DMS53 treated with DMSO at 0.1 percent for 48 hours (cell line): Measurements from ENCODE around the gene RELCH.
"Not testable (repeated sequence)": the region's sequence is repeated elsewhere in the genome, so short reads cannot be mapped to it uniquely, and the experiment has no call there.

Experiments
- DNase-seq: peaks from one replicate; lab custom pipeline; 2025; ENCODE audit not compliant: unreplicated experiment; lab: John Stamatoyannopoulos, UW

Gene RELCH, protein sequence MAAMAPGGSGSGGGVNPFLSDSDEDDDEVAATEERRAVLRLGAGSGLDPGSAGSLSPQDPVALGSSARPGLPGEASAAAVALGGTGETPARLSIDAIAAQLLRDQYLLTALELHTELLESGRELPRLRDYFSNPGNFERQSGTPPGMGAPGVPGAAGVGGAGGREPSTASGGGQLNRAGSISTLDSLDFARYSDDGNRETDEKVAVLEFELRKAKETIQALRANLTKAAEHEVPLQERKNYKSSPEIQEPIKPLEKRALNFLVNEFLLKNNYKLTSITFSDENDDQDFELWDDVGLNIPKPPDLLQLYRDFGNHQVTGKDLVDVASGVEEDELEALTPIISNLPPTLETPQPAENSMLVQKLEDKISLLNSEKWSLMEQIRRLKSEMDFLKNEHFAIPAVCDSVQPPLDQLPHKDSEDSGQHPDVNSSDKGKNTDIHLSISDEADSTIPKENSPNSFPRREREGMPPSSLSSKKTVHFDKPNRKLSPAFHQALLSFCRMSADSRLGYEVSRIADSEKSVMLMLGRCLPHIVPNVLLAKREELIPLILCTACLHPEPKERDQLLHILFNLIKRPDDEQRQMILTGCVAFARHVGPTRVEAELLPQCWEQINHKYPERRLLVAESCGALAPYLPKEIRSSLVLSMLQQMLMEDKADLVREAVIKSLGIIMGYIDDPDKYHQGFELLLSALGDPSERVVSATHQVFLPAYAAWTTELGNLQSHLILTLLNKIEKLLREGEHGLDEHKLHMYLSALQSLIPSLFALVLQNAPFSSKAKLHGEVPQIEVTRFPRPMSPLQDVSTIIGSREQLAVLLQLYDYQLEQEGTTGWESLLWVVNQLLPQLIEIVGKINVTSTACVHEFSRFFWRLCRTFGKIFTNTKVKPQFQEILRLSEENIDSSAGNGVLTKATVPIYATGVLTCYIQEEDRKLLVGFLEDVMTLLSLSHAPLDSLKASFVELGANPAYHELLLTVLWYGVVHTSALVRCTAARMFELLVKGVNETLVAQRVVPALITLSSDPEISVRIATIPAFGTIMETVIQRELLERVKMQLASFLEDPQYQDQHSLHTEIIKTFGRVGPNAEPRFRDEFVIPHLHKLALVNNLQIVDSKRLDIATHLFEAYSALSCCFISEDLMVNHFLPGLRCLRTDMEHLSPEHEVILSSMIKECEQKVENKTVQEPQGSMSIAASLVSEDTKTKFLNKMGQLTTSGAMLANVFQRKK

DNA sequence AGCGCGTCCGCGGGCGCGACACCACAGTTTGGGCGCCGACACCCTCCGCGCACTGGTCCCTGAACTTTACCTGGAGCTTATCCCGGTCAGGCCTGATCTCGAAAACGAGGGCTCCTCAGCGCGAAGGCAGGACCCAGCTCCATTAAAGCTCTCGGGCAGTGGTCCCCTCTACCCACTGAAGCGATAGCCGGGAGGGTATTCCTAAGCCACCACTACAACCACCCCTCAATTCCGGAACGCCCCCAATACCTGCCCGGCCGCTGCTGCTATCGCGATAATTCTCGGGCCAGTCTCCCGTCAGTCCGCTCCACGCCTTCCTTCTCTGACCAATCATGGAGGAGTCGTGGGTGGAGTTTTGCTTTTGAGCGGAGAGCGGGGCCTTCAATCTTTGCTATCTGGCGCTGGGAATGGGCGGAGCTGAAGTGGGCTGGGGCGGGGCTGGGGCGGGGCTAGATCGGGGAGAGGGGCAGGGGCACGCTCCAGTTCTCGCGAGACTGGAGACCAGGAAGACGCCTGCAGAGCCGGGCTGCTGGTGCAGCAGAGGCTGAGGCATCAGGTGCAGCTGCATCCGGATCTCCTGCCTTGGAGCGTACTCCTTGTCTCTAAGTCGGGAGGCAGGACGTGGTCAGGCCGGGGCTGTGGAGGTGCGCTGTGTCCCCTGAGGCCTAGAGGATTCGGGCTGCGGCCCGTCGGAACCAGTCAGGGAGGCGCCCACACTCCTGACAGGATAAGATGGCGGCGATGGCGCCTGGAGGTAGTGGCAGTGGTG, at the start of gene RELCH, which contains the start of gene PIGN:
TSS of gene RELCH (plus strand) at position 482 of the 769 bp plus-strand sequence. CDS start at position 733, 251 bp downstream.
TSS of gene PIGN (minus strand) at position 283 of the 769 bp plus-strand sequence. CDS start 25,703 bp downstream, outside the sequence.
- DNase-seq = peak; percentile 99

DNA sequence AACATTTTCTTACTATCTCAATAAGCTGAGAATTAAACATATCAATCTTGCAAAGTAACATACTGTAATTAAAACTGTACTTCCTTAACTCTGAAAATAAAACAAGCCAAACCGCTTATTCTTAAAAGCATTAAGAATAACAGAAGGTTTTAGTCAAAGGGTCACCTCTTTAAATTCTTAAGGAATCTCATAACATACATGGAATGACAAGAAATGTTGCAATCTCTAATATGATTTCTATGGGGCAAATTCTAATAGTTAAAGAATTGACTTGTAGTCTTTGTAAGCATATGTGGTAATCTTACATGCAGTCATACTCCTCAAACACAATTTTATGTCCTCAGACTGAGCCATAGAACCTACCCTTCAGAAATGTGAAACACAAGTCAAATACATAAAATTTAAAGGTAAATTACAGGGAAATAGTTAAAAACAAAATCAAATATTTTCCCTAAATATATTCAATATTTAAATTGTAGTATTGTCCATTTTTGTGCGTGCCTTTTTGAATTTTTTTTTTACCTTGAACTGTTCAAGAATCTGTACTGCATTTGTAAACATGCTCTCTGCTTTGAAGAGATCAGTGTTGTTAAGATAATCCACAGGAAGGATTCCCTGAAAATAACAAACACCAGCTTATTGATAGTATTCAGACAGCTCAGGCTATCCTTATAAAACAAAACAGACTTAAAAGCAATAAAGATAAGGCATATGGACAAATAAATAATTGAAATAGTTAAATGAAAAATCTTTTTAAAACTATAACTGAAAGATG, 48.4 kb upstream of the RELCH start:
- DNase-seq = no peak

DNA sequence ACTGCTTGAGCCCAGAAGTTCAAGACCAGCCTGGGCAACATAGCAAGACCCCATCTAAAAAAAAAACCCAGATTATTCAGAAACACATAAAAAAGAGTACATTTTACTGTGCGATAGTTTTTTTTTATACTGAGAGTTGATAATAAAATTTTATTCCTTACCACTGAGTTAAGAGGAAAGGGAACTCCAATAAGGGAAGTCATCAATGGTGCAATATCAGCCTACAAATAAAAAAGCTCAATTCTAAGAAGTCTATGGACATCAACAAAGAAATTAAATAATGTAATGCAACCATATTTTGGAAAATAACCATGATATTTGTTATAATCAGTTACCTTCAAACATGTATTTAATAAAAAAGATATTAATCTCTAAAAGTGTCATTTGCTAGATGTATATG, 46.8 kb upstream of the RELCH start:
- no peak for DNase-seq

DNA sequence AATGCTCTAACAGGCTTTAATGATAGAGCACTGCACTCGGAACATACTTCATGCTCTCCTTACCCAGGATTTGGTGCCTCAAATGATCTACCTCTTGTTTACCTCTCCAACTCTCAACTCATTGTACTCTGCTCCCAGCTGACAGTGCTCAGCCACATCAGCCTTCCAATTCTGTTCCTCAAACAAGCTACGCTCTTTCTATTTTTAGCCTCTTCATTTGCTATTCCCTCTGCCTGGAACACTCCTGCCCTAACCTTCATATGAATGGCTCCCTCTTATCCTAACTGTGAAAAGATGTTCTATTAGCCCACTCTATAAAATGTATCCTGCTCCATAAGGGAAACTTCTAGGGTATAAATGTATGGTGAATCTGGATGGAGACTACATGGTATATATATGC, 42.7 kb upstream of the RELCH start:
- DNase-seq = no peak

DNA sequence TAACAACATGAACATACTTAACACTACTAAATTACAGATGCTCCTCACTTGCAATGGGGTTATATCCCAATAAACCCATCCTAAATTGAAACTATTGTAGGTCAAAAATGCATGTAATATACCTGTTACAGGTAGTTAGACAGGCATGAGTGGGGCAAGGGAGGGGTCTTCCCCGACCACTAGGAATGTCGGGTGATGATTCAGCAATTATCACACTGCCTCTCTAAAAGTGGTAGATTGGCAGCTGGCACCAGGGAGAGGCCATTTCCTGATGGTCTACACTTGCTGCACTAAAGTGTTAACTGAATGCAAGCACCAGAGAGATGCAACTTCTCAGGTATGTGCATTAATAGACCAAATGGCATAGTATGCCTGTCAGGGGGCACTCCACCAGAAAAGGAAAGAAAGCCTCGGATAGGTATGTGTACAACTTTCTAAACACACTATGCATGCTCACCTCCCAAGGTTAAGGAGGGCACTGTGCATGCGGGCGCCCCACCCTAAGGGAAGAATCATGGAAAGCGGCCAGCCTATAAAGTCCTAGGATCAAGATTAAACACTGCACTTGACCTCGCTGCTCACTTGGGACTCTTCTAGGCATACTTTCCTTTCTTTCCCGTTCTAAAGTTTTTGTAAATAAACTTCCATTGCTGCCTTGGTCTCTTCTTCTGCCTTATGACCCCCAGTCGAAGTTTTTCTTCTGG, 35.8 kb upstream of the RELCH start:
- DNase-seq = no peak

DNA sequence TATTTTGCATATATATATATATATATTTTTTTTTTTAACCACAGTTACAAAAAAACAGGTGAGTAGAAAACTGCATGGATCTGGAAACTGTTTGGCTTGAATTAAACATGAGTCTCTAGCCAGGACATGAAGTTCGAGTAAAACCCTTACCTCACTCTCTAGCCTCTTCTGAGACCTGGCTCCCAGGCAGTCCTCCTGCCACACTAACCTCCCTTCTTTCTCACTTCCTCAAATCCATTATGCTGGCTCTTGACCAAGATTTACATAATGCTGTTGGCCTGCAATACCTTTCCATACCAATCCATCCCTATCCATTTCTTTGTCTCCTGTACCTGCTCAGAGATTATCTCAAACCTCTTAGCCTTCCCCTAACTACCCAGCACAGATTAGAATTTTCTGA, 34.2 kb upstream of the RELCH start:
- no peak for DNase-seq

DNA sequence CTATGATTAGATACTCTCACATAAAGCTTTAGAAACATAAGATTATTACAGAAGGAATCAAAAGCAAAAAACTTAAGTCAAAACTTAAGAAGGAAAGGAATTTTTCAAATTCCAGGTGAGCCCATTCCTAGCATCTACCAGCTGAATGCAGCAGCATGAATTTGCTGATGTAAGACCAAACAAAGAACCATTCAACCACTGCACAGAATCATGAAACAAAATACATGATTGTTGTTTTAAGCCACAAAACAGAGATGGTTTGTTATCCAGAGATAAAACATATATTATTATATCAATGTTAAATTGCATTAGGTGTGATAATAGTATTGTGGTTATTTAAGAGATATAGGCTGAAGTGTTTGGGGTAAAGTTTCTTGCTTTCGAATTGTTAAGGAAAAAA, 29.2 kb upstream of the RELCH start:
- no peak for DNase-seq

DNA sequence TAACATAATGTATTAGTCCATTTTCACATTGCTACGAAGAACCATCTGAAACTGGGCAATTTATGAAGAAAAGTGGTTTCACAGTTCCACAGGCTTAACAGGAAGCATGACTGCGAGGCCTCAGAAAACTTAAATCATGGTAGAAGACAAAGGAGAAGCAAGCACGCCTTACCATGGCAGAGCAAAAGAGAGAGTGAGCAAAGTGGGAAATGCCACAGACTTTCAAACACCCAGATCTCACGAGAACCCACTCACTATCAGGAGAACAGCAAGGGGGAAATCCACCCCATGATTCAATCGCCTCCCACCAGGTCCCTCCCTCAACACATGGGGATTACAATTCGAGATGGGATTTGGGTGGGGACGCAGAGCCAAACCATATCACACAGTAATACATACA, 22.7 kb upstream of the RELCH start:
- no peak for DNase-seq

DNA sequence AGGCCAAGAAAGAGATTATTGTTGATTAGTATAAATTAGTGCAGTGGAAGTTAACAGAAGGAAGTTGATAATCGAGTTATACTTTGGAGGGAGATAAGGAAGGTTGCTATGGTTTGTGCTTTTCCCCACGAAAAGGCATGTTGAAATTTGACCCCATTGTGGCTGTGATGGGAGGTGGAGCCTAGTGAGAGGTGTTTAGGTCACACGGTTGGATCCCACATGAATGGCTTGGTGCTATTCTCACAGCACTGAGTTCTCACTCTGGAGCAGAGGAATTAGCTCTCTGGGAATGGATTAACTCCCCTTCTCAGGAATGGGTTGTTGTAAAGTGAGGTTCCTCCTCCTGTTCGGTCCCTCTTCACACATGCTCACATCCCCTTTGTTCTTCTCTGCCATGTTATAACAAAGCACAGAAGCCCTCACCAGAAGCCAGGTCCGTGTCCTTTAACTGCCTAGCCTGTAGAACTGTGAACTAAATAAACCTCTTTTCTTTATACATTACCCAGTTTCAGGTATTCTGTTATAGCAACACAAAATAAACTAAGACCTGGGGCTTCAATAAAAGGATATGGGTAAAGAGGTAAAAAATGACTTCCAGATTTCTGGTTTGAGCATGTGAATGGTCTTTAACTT, 22.1 kb upstream of the RELCH start:
- no peak for DNase-seq

DNA sequence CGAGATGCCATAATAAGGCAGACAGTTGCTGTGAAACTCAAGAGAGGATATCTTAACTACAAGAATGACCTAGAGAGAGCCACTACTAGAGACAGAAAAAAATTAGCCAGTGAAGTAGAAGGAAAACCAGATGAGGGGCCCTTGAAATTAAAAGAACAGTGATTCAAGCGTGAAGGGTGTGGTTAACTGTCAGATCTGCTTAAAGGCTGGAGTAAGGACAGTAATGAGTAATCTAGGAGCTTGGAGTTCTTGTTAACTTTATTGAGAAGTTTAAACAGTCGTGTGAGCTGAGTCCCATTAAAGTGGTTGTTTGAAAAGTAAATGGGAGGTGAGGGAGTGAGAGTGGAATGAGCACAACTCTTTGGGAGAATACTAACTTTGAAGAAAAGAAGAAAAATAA, 21.5 kb upstream of the RELCH start:
- no peak for DNase-seq

DNA sequence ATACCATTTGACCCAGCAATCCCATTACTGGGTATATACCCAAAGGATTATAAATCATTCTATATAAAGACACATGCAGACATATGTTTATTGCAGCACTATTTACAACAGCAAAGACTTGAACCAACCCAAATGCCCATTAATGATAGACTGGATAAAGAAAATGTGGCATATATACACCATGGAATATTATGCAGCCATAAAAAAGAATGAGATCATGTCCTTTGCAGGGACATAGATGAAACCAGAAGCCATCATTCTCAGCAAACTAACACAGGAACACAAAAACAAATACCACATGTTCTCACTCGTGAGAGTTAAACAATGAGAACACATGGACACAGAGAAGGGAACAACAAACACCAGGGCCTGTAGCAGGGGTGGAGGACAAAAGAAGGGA, 20.5 kb upstream of the RELCH start:
- not testable (repeated sequence) for DNase-seq

DNA sequence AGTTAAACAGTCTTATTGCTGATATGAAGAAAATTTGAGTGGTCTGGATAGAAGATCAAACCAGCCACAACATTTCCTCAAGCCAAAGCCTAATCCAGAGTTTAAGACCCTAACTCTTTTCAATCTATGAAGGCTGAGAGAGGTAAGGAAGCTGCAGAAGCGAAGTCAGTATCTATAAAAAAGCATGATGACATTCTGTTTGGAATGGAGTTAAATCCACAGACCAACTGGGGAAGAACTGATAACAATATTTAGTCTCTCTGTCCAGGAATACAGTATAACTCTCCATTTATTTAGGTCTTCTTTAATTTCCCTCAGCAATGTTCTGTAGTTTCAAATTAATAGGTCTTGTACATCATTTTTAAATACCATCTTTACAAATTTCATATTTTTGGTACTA, 16.2 kb upstream of the RELCH start:
- DNase-seq = no peak

DNA sequence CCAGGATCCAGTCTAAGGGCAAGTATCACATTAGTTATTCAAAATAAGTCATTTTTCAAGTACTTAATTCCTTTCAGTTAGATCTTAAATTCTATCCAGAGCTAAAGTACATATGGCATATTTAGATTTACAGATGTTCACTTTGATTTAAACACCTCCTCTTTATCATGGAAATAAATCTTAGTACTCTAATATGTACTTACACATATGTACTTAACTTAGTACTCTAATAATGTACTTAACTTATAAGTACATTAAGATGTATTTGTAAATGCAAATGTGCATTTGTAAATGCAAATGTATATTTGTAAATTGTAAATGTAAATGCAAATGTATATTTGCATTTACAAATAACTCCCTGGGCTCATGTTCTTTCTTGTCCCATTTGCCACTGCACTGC, 14.8 kb upstream of the RELCH start:
- no peak for DNase-seq

DNA sequence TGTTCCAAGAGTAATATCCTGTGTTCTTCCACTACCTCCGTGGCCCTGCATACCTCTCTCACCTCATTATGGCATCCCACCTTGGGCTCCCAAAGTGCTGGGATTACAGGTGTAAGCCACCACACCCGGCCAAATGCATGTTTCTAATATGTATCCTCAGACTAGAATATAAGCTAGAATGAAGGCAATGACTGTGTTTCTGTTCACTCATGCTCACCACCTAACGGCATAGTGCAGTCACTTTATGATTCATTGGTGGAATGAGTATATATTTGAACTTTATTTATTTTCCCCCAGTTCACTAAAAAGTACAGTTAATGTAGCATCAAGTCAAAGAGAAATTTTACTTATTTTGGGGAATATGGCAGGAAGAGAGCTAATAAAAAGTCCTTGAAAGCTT, 11.5 kb upstream of the RELCH start:
- DNase-seq = no peak

DNA sequence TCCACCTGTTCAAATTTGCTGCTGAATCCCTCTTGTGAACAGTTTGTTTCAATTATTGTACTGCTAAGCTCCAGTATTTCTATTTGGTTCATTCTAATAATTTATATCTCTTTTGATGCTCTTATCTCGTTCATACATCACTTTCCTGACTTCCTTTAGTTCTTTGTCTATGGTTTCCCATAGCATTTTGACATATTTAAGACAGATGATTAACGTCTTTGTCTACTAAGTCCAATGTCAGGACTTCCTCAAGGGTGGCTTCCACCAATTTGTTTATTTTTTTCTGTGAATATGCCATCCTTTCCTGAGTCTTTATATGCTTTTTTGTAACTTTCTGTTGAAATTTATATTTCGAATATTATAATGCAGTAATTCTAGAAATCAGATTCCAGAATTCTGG, 9.8 kb upstream of the RELCH start:
- DNase-seq = no peak

DNA sequence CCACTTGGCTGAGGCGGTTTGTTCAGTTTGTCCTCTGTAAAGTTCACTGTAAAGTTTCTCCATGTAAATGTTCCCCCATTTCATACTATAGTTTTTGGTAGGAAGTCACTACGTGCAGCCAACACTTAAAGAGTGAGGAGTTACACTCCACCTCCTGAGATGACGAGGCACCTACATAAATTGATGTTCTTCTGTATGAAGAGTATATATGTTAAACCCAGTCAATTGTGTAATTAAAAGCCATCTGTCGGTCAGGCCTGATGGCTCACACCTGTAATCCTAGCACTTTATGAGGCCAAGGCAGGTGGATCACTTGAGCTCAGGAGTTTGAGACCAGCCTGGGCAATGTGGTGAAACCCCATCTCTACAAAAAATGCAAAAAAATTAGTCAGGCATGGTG, 7.8 kb upstream of the RELCH start:
- DNase-seq = peak; percentile 36

DNA sequence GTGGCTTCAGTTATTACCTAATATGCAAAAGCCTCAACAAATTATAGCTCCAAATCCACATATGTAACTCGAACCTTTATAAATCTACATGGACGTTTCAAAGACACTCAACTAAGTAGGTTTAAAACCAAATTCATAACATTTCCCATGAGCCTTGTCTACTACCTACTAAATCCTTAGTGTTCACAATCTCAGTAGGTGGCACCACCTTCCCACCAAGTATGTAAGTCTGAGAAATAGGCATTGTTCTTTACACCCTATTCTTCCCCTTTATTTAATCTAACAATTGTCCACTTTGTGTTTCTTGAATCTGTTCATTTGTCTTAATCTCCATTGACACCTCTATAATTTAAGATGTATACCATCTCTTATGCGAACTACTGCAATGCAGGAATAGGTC, 4.8 kb upstream of the RELCH start:
- DNase-seq = no peak

DNA sequence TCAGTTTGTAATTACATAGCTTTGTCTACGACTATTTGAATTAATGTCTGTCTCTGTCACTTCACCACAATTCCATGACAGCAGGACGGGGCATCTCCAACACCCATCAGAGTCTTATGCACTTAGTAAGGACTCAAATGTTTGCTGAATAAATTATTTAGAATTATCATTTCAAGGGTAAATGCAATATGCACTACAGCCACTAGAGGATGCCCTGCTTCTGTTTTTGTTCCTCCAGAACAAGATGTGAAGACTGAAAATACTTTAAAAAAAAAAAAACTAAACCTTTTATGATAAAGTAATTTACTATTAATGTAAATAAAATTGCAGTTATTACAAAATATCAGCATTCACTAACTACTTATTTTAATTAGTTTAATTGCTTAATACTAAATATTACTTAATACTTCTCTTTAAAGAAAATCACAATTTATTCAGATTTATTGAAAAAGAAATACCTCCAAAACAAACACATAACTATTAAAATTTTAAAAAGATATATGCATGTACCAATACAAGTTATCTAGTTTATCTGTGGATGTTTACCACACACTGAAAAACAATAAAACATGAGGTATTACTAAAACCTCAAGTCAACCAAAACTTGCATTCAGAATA, 3.4 kb upstream of the RELCH start:
- peak; percentile 73 for DNase-seq

DNA sequence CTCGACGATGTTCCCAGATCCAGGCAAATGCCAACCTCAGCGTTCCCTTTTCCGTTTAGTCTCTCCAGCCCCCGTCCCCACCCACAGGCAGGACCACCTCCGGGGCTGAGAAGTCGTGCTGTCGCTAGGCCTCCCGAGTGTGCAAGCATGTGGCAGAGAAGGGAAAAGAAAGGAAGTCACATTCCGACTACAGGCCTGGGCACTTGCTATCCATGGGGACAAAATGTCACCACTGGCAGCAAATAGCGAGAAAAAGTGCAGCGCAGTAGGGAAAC, 619 bp upstream of the RELCH start:
- no peak for DNase-seq
